ENCODE measurements around the gene BTLA.

GRCh38 chr3:112424394-112424793 is 74.9 kb downstream of the BTLA start:
- TF ChIP-seq EP300 (IDR thresholded peaks at IDR 0.05), result no peak
- no peak for TF ChIP-seq POLR2A (IDR thresholded peaks at IDR 0.05)
- no peak for TF ChIP-seq CTCF (IDR thresholded peaks at IDR 0.05)
